ENCODE results near the gene FEV.

The FEV gene

DNA sequence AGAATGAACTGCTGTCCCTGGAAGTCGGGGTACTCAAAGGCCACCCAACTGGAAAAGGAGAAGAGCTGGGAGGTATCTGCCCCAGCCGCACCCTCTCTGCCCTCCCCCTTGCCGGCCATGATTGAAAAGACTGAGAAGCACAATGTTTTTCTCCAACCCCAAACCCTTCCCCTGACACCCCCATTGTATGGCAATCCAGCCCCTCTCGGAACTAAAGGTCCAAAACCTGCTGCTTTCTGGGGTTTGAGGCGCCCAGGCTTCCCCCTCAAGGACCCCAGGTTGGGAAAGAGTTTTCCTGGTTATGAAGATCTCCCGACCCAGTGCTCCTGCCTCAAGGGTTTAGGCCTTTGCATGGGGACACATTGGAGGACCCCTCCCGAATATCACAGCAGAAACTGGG, 7.2 kb upstream of the FEV start:
- no peak for ATAC-seq

DNA sequence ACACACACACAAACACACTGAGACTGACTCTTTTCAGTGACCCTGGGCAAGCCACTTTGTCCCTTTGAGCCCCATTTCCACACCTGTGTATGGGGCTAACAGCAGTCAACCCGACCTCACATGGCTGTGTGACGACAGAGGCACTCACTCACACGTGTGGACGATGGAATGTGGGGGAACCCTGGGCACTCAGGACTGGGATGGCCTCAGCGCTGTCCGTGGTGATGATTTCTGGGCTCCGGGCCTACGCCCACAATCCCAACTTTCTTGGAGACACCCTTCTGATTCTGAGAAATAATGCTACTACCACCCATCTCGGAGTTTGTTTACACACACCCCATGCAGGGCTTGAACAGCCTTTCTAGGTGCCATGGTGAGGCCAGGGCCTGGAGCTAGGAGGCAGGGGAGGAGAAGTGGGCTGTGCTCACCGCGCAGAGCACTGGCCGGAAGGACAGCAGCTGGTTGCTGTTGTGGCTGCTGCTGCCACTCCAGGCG, 6.7 kb upstream of the FEV start:
- no peak for ATAC-seq

DNA sequence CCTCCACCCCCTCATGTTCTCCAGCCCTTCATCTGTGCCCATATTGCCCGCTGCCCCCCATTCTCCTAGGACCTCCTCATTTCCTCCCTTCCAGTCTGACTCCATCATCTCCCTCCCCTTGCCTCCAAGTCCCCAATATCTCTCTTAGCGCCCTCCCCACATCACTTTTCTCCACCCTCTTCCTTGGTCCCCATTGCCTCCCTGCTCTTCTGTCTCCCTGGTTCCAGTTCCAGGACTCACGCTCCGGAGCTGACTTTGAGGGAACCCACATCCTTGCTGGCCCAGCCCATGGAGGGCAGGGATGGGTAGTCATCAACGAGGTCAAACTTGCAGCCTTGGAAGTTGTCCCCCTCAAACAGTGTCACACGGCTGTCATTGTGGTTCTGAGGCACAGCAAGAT, 5.6 kb upstream of the FEV start:
- ATAC-seq = no peak

DNA sequence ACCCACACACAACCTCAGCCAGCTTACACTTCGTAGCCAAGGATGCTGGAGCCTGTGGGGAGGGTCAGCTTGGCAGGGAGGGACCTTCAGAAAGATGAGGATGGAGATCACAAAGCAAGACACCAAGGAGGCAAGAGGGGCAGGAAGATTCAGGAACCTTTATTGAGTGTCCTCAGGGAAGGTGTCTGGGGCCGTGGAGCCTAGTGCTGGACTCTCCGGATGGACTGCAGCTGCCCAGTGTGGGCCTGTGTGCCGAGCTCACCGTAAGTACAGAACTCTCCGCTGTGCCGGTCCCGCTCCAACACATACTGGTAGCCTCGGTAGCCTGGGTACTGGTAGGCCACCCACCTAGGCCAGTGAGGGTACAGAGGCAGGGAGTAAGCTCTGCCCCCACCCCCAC, 5.1 kb upstream of the FEV start:
- ATAC-seq = no peak

DNA sequence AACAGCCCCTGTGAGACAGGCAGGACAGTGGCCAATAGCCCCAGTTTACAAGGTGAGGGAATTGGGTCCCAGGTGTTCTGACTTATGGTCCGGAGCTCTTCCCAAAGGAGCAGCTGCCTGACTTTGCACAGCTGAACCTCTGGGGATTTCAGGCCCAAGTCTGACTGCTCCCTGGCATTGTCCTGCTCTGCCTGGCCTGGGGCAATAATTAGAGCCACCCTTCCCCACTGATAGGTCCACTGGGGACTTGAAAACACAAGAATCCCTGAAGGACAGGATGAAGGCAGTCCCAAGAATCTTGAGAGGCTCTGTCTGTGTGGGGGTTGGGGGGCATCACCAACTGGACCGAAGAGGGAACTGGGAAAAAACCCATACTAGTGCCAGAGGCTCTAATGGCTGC, 3.7 kb upstream of the FEV start:
- no peak for ATAC-seq

DNA sequence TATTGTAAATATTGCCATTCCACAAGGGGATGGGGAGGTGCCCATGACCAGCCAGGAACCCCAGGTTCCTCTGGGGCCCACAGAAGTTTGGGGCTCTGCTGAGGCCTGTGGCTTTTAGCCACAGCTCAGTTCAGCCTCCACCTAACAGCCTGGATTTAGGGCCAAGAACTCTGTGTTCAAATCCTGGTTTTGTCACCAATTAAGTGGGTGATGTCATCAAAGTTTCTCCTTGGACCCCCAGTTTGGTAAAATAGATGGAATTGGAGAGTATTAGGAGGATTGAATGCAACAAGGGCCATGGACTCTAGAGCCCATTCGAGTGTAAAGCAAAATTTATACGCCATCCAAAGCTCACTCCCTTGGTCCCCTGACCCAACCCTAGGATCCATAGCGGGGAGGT, 3.2 kb upstream of the FEV start:
- no peak for ATAC-seq

DNA sequence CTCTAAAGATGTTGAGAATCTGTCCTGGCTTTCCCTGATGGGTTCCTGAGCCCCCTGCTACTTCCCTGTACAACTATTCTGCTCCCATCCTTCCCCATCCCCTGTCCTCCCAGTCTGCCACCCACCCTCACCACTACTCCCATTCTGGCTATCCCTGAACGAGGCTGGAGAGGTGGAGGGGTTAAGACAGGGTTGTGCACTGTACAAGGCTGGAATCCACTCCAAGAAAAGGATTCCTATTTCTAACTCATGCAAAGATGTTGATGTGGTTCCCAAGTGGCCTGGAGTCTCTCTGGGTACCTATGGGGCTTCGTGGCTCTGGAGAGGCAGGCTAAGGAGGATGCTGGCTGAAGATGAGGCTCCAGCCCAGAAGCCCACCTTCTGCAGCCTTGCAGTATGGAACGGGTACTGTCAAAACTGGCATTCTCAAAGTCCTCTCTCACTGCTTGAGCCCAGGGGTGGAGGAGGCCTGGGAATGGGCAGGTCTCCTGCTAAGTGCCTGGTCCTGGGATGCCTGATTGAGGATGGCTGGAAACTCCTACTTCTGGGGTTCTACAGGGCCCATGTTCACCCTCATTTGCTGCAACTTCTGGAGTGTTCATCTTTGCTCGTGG, 1.3 kb upstream of the FEV start:
- ATAC-seq = no peak

DNA sequence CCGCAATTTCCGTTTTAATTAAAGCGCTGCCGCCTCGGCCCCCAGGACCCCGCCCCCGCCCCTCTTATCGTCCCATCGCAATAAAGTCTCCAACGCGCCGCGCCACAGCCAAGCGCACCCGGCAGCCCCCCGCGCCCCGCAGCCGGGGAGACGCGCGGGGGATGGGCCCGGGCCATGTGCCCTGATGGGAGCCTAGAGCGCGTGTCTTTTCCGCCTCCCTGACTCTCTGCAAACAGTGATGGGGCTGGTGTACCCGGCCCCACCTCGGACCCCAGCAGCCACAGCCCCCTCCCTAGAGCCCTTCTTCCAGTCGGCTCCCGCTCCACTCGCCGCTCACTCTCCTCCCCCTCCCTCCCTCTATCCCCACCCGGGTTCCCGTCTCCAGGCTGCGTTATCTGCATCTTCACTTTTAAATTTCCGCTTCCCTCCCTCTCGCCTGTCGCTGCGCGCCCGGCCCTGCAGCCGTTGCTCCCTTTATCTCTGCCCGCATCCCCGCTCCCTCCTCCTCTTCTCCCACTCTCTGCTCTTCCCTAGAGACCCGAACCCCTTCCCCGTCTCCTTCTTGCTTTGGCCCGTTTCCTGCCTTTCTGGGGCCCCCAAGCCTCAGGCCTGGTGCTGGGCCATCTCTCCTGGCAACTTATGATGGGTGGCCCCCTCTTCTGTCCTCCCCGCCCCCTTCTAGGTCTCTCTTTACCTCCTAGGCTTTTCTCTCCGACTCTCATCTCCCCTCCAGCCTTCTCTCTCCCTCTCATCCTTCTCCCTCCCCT, 524 bp upstream of the FEV start:
- ATAC-seq = no peak

DNA sequence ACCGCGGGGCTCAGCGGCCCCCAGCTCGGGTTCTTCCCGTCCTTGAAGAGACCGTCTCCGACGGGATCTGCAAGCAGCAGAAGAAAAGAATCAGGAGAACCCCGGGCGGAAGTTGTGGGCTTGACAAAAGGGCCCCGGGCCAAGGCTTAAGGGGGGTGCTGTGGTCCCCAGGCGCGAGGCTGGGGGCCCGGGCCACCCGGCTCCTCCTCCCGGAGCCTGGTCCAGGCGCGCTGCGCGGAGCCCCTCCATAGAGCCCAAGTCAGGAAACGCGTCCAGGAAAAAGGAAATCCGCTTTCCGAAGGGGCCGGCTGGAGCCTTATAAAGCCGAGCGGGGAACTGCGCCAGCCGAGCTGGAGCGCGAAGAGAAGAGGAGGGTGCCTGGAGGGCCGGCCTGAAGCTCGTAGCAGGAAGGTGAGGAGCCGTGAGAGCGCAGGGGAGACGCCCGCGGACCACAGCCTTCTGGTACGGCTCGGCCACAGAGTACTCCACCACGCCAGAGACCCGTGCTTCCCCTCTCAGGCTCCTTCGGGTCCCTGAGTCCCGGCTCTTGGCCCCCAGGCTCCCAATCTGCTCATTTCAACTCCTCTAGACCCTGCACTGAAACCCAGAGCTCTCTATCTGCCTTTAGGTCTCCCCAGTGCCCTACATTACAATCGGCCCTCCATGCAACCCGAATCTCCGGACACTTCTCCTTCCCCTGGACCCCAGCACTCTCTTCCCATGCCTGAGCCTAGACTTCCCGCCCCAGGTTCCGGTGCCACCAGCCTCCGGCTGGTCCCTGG, 554 bp downstream of the FEV start:
- ATAC-seq = no peak

DNA sequence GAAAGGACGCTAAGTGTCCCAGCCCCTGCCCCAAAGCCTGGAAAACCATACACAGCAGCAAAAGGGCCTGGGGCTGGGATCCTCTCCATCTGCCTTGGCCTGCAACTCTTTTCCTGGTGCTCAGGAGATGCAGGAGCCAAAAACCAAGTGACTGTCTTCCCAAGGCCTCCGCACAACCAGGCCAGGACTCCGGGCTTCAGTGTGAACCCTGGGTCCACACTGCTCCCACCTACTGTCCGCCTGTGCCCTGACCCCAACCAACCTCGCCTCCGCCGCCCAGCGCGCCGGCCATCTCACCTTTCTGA, 1.1 kb downstream of the FEV start:
- no peak for ATAC-seq

DNA sequence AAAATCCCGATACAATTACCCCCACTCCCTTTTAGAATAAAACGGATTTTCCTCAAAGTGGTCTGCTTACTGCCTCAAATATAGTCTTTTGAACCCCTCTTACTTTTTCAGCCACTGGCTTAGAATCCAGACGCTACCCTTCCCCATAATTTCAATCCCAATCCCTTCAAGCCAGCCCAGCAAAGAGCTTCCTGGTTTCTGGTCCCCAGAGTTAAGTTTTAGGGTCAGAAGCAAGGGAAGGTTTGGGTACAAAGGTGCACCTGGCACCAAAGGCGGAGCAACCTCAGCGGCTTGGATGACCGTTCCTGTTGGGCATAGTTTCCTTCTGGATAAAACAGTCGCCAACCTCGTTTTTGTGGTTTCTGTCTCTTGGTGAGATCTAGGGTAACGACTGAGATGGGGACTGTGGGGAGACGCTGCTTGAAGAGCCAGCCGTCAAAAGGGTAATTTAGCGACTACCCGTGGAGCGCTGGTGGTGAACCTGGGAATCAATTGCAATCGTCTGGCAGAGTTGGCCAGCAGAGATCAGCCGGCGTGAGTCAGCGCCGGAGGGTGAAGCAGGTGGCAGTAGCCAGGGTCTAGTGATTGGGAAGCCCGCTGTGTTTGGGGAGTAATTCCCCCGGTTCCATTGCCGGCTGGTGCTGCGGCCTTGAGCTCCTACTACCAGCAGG, 1.6 kb downstream of the FEV start:
- no peak for ATAC-seq

DNA sequence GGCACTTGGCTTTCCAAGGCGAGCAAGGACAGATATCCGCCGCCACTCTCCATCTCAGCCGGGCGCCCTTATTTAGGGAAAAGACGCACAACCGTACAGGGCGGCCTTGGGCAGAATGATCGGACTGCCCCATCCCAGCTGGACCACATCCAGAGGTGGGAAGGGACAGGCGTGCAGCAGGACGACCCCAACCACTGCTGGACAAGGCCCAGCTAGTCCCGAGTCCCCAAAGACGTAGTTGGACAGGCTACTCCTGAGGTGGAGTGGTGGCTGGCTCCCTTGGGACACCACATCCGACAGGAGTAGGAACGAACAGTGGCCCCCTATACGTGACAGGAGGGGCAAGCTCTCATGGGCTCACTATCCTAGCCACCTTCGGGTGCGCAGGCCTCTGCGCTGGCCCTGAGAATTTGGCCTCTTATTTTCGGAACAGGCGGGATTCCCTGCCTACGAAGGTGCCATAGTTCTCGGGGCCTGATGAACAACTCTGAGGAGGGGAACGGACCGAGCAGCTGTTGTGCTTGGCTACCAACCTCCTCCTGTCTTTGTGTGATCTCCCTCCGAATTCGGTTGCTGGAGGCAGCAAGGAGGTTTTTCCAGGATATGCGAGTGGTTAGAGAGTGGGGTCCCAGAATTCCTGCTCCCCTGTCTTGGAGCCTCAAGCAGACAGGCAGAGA, 2.3 kb downstream of the FEV start:
- ATAC-seq = no peak

DNA sequence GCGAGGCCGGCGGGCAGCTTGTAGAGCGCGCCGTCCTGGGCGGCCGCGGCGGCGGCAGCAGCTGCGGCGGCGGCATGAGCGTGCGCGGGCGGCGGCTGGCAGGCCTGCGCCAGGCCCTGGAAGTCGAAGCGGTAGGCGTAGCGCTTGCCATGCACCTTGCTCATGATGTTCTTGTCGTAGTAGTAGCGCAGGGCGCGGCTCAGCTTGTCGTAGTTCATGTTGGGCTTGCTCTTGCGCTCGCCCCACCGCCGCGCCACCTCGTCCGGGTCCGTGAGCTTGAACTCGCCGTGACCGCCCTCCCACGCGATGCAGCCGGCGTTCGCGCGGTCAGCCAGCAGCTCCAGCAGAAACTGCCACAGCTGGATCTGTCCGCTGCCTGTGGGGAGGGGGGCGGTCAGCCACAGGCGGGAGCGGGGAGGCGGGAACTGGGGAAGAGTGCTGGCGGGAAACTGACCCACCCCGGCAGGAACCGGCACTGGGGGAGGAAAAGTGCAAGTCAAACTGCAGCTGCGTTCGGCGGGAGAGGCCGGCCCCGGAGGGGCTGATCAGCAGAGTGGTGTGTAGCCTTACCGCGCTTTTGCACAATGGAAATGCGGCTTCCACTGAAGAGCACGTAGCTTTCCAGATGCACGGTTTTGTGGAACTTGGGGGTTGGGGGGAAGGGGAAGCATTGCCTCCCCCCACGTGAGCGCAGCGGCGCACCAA, 3.0 kb downstream of the FEV start:
- ATAC-seq = peak; percentile 23 to 27

DNA sequence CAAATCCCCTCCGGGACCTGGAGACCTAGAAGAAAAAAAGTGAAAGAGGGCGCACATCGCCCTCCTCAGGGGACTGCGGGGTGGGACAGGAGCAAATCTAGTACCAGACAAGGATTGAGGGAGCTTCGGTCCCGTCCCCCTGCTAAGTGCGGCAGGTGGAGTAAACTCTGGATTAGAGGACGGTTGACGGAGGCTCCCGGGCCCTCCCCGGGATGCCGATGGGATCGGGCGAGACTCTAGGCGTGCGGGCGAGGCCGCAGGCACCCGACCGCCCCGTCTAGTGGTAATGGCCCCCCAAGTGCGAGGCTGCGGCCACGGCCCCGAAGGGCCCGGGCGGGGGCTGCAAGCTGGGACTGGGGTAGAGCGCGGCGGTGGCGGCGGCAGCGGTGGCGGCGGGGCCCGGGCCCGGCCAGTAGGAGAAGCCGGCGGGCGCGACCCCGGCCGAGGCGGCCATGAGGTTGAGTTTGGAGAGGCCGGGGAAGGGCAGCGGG, 3.5 kb downstream of the FEV start:
- ATAC-seq = no peak

DNA sequence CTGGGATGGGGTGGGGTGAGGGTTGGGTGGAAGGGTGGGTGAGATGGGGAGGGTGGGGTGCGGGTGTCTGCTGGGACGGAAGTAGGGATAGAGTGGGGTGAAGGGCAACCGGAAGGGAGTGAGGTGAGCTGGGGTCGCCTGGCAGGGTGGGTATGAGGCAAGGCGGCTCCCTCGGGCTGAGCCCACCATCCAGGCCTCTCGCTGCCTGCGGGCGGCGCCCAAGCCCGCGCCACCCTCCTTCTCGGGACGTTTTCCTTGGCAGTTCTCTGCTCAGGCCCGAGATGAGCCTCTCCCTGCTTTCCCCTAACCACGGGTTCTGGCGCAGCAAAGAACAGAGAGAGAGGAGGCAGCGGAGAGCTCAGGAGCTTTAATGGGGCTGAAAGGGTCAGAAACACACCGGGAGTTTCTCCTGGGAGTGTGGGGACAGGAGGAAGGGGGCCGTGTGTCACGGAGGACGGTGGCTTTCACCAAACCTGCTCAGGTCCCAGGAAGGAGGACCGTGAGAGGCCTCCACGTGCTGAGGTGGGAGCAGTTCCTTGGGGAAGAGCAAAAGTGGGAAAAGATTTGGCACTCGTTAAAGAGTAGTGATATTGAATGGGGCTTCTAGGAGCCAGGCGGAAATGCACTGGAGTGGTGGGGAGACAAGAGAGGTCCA, 4.1 kb downstream of the FEV start:
- ATAC-seq = no peak

DNA sequence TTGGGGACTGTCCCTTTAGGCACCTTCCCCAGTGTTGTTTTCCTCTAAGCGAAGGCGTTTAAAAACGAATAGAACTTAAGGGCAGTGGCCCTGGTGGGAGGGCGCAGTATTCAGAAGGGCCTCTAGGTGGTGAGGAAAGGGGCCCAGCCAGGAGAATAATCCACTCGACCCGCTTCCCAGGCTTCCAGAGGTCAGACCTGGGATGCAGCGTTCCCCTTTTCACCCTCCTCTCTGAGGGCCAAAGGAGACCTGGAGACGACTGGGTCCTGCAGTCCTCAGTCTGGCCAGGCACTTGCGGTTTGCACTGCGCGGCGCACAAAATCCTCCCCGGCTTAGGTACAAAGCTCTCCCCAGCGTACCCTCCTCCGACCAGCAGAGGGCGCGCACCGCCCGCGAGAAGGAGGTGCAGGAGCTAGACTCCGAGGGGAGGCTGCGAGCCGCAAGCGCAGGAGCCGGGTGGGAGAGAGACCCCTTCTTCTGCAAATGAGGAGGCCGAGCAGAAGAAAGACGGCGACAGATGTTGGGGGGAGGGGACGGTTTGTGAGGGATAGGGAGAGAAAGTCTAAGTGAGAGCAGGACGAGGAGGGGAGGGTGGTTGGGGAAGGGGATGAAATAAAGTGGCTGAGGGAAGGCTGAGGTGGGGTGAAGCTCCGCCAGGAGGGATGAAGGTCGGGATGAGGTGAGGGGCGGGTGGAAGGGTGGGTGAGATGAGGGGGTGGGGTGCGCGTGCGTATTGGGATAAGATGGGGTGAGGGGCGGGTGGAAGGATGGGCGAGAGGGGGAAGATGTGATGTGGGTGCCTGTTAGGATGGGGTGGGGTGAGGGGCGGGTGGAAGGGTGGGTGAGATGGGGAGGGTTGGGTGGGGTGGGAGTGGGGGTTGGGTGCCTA, 4.9 kb downstream of the FEV start:
- peak; percentile 90 to 93 for ATAC-seq

DNA sequence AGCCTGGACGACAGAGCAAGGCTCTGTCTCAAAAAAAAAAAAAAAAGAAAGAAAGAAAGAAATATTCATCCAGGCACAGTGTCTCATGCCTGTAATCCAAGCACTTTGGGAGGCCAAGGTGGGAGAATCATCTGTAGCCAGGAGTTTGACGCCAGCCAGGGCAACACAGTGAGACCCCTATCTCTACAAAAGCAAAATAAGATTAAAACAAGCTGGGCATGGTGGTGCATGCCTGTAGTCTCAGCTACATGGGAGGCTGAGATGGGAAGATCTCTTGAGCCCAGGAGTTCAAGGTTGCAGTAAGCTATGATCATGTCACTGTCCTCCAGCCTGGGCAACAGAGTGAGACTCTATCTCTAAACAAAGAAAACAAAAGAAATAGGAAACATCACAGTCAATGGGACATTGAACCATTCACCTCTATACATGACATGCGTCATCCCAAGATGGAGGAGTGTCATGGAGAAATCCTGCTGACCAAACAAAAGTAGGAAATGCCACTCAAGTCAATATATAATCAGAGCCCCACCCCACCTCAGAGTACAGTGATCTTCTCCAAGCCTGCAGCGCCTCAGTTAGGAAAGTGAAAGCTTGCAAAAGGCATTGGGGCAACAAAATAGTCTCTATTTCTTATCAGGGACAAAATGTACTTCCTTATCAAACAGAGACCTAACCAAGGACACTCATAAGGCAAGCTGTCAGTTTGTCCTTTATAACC, 9.8 kb downstream of the FEV start:
- no peak for ATAC-seq

DNA sequence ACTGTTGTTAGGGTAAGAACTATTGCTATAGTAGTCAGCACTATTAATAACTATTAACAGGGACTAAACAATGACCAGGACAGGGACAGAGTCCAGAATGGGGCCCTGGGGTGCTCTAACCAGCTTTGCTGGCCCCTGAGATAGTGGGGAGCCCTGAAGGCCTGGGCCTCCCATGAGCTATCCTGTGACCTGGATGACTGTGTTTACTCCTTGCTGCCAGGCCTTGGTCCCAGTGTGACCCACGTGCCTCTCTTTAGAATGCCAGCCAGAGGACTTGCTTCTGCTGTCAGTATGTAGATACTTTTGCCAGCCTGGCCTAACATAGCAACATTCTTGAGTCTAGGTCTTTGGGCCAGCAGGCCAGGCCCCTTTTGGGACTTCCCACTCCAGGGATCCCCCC, 14.1 kb downstream of the FEV start:
- ATAC-seq = no peak

DNA sequence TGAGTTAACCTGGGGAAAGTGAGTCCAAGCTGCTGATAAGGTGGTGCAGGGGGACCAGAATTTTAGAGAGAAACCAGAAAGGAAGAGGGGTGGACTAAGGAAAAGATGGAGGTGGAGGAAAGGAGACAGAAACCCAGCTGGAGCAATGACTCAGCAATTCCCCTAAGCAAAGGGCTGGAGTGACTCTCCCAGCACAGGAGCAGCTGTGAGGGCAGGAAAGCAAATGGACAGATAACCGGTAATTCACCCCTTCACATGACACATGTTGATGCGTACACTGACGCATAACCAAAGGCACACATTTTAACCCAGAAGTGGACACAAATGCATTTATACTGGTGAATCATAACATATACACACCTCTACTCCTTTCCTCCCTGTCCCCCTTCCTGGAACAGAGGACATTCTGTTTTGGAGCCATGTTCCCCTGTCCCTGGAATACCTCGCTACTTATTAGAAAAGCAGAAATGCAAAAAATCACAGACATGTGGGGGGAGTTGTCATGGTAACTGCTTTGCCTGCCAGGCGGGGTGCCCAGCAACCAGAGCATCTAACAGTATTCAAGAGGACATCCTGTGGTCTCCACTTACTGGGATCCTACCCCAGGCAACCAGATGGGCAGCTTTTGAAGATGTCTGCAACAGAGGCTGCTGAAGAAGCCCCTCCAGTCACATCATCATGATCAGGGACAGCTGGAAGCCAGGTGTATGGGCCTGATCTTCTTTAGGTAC, 20.8 kb downstream of the FEV start:
- ATAC-seq = no peak

Measured in activated CD4-positive, CD25-positive, alpha-beta regulatory T cell treated with anti-CD3 and anti-CD28 coated beads, Interleukin-2, amount 50 U/mL, for 24 hours (primary cell).